OCI-M2 (cell line): Measurements from ENCODE around the gene CDKAL1.
"Not testable (repeated sequence)": the region's sequence is repeated elsewhere in the genome, so short reads cannot be mapped to it uniquely, and the experiment has no call there.

Experiments used
- DNase-seq: peaks from one replicate; lab custom pipeline; 2025; ENCODE audit not compliant: unreplicated experiment; lab: John Stamatoyannopoulos, UW

Gene CDKAL1

GRCh38 chr6:20549398-20549797 is 15.1 kb downstream of the CDKAL1 start:
- not testable (repeated sequence) for DNase-seq

DNA sequence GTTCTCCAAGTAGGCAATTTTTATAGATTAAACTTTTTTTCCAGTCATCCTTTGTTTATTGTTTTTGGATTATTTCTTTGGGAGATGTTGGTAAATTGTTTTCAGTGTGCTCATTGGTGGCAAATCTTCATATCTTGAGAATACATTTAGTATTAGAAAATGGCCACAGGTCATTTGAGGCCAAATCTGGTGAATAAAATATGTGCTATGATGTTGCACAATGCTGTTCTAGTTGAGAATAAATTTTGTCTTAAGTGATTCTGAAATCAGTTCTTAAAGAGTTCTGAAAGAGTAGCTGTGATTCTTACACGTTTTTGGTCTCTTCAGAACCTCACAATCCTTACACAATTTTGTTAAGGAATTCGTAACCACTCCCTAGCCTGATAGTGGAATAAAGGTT is 20.1 kb downstream of the CDKAL1 start:
- DNase-seq: no peak

- DNase-seq: no peak
Measured at GRCh38 chr6:20554817-20555216, 20.6 kb downstream of the CDKAL1 start.

GRCh38 chr6:20559924-20560551 is 25.8 kb downstream of the CDKAL1 start:
- DNase-seq: no peak

DNA sequence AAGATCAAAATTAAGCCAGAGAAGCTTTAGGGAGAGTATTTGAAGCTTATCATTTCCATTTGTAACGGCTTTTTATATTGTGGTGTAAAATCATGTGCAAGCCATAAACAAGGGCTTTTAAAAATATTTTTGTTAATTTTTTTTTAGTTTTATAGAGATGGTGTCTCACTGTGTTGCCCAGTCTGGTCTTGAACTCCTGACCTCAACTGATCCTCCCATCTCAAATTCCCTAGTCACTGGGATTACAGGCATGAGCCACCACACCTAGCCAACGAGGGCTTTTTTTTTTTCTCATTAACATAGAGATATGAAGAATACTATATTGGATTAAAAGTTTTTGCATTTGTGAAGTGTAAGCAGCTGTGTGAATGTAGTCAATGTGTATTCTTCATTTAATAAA is 29.1 kb downstream of the CDKAL1 start:
- no peak for DNase-seq

- DNase-seq: no peak
Measured at GRCh38 chr6:20564269-20564668, 30.0 kb downstream of the CDKAL1 start.

DNA sequence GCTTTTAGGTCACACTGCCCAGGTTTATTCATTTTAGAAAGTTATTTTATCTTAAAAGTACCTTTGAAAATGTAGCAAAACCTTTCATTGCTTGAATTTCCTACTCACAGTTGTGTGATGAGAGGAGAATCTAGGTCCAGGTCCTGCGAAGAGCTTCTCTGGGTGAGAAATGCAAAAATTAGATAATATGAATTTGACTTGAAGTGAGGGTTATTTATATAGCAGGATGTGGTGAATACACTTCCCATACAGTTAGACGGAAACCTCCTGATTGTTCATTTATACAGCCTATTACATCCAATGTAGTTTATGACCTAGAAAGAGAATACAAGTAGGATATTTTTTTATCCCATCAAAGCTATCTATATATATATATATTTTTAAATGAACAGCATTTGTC is 30.5 kb downstream of the CDKAL1 start:
- DNase-seq: no peak

- DNase-seq: no peak
Measured at GRCh38 chr6:20565342-20565741, 31.1 kb downstream of the CDKAL1 start.

- no peak for DNase-seq
Measured at GRCh38 chr6:20566109-20566508, 31.9 kb downstream of the CDKAL1 start.

DNA sequence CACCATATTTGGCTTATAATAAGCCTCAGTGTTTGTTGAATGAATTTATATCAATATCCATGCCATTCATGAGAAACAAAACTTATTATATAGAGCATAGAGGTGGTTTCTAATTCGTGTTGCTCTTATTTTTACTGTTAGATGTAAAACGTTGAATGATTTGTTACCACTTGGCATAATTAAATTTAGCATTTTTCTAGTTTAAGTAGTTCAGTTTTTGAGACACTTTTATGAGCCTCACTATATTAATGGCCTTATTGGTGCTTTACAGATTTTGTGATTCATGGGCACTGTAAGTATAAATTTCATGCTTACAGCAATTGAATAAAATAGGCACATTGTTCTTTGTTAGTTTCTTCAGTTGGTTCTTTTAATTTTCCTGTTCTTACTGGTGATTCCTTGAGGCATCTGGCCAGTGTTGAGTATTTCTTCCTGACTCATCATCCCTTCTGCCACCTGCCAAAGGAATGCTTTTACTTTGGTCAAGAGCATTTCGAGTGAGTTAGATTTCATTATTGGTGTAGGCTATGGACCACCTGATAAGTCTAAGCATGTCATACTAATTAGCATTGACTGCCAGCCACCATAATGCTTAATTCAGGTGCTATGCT is 34.8 kb downstream of the CDKAL1 start:
- no peak for DNase-seq

DNA sequence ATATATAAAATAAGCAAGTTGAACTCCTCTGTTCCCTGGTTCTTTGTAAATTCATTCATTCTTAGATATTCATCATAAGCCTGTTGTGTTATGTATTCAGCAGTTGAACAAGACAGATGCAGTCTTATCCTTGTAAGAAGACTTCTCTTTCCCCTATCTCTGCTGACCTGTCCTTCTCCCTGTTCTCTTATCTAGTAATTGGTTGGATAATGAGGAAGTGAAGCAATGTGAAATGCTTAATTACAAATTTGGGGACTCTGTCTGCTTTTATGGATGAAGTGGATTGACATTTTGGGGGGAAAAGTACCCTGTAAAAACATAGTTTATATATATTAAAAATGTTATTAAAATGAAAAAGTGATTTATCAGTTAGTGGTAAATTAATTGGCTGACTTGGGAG is 37.0 kb downstream of the CDKAL1 start:
- no peak for DNase-seq

DNA sequence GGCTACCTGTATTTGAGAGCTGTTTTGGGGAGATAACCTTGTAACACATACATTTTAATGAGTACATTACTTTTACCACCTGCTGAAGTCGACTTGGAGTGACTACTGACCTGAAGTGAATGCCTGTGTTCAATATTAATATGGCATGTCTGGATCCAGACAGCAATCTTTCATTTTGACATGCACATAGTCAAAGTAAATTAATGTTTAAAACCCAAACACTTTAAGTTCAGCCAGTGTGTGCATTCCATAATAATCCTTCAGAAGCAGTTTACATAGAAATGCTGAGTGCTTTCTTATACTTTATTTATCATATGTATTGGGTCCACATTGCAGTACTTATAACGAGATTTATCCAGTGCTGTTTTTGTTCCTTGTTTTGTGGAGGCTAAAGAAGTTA is 38.0 kb downstream of the CDKAL1 start:
- no peak for DNase-seq

GRCh38 chr6:20572940-20573339 is 38.7 kb downstream of the CDKAL1 start:
- DNase-seq: no peak

- no peak for DNase-seq
Measured at GRCh38 chr6:20574355-20574754, 40.1 kb downstream of the CDKAL1 start.

DNA sequence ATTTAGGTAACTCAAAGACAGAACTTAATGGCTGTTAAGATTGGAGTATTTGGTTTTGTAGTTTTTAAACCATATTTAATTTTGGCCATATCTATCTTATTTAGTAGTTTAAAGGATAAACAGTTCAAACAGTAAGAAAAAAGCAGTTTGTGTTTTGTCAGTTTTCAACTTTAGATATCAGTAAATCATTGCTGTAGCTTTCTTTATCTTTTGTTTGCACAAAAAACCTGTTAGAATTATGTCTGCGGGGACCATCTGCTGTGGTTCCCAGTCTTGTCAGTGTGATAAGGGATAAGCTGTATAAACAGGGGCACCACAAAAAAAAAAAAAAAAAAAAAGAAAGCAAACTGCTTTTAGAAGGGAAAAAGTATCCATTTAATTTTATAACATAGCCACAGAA is 40.9 kb downstream of the CDKAL1 start:
- DNase-seq: peak; percentile 37

- no peak for DNase-seq
Measured at GRCh38 chr6:20575704-20576451, 41.6 kb downstream of the CDKAL1 start.

- DNase-seq: no peak
Measured at GRCh38 chr6:20577173-20577688, 43.0 kb downstream of the CDKAL1 start.

DNA sequence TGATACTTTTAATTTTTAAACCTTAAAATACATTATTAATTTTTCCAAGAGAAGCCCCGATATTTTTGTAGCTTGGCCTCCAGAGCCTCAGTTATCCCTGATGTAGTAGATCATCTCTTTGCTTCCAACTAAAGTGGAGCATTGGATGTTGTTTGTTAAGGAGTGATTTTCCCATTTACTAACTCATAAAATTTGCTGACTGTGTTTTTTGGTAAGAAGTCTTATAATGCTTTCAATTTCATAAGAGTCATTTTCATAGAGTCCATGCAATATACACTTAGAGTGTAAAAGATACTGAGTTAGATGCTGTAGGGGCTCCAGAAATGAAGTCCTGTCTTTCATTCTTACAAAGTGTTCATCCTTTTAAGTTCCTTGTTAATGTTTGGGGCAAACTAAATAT is 46.8 kb downstream of the CDKAL1 start:
- DNase-seq: no peak

DNA sequence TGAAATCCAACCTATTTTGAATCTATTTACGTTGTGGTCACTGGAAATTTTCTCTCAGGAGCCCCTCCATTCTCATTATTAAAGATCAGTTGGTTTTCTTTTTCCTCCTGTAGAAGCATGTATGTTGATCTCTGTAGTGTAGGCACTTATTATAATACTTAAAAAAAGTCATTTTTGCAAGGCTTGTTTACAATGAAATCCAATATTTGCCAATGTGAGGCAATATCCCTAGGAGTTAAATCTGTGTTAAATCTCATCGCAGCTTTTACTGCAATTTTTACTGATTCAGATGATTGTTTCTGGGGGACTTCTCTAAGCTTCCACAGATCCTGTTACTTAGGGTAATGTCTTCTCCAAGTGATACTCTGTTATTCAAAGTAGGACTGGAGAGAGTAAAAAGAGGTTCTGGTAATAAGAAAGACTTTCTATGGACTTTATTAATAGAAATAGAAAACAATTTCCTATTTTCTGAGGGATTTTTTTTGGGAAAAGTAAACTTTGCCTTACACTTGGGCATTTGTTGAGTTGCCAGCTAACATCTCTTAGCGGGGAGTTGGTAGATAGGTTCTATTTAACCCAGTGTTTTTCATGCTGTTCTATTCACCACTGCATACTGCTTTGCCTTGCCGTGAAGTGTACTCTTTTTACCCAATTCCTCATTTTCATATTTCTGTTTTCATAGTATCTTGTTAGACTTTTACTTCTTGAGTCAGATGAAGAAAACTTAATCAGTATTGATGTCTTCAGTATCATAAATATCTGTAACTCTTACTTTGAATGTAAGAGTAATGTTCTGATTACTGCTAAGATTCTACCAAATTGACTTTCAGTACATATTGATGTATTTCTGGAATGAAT is 48.6 kb downstream of the CDKAL1 start:
- DNase-seq: no peak

DNA sequence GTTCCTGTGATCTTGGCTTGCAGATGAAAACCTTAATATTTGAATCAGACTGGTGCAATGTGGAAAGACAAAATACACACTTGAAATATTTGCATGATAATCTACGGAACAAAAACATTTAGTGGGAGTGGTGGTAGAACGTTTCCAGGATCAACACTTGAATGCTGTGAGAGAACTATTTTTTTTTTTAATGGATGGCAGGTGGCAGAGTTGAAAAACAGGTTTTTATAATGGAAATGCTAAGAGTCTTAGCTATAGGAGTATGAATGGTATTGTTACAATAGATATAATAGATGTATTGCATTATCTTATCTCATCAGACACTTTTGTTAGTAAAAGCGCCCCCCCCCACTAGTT is 49.2 kb downstream of the CDKAL1 start:
- no peak for DNase-seq

GRCh38 chr6:20584100-20584731 is 50.0 kb downstream of the CDKAL1 start:
- no peak for DNase-seq
